Measurements from ENCODE around the gene RASA1. TPM values are rescaled to one million over a fixed set of nuclear protein-coding genes. Genes with fewer than 3 reads are reported as not detected.

RASA1 gene
- total RNA-seq, 3 donors from 2014 or later = 31.8 to 54.2 (median 41.1) TPM

- Histone ChIP-seq H3K4me3 (no peak overlapping the region), H3K4me1 (no peaks in the 10 kb centered on the region), H3K27ac (no peak overlapping the region), H3K9me3 (no peaks in the 10 kb centered on the region), H3K27me3 (no peaks in the 10 kb centered on the region), H3K36me3 (no peaks in the 10 kb centered on the region)
- TF ChIP-seq POLR2AphosphoS5 (IDR thresholded peaks at IDR 0.05) (no peak), CTCF (IDR thresholded peaks at IDR 0.05) (no peak), POLR2A (IDR thresholded peaks at IDR 0.05) (no peak)
- intact Hi-C loops (cut with DNase I; ENCODE audit: low total_unique reads) = no loop called here
- no peak for DNase-seq (ENCODE audit: low spot score in 2 of 2)
Measured at GRCh38 chr5:87311405-87312279, 44.0 kb downstream of the RASA1 start.

- Histone ChIP-seq H3K27ac (no peak overlapping the region), H3K4me1 (no peaks in the 10 kb centered on the region), H3K4me3 (no peak overlapping the region), H3K9me3 (no peaks in the 10 kb centered on the region), H3K27me3 (no peaks in the 10 kb centered on the region), H3K36me3 (no peaks in the 10 kb centered on the region)
- TF ChIP-seq POLR2A (IDR thresholded peaks at IDR 0.05) (no peak), POLR2AphosphoS5 (IDR thresholded peaks at IDR 0.05) (no peak), CTCF (IDR thresholded peaks at IDR 0.05) (no peak)
- intact Hi-C loops (cut with DNase I; ENCODE audit: low total_unique reads) = no loop called here
- DNase-seq (ENCODE audit: low spot score in 2 of 2) = no peak
Measured at GRCh38 chr5:87313216-87313615, 45.5 kb downstream of the RASA1 start.

- Histone ChIP-seq H3K36me3 (no peaks in the 10 kb centered on the region), H3K27me3 (no peaks in the 10 kb centered on the region), H3K9me3 (no peaks in the 10 kb centered on the region), H3K27ac (no peak overlapping the region), H3K4me1 (no peaks in the 10 kb centered on the region), H3K4me3 (no peak overlapping the region)
- no peak for DNase-seq (ENCODE audit: low spot score in 2 of 2)
- intact Hi-C loops (cut with DNase I; ENCODE audit: low total_unique reads) = no loop called here
- no peak for TF ChIP-seq POLR2A (IDR thresholded peaks at IDR 0.05)
Measured at GRCh38 chr5:87319469-87319868, 51.8 kb downstream of the RASA1 start.

GRCh38 chr5:87321605-87322004, 53.9 kb downstream of the RASA1 start:
- no peak overlapping the region for H3K4me3 ChIP-seq
- H3K4me1 ChIP-seq = no peaks in the 10 kb centered on the region
- H3K27ac ChIP-seq = no peak overlapping the region
- no peaks in the 10 kb centered on the region for H3K27me3 ChIP-seq
- H3K9me3 ChIP-seq = no peaks in the 10 kb centered on the region
- intact Hi-C loops (cut with DNase I; ENCODE audit: low total_unique reads) = no loop called here
- no peak for DNase-seq (ENCODE audit: low spot score in 2 of 2)
- no peak for TF ChIP-seq CTCF (IDR thresholded peaks at IDR 0.05)
- TF ChIP-seq POLR2A (IDR thresholded peaks at IDR 0.05) = no peak
- H3K36me3 ChIP-seq = no peaks in the 10 kb centered on the region

- Histone ChIP-seq H3K9me3 (no peaks in the 10 kb centered on the region), H3K27ac (no peak overlapping the region), H3K36me3 (no peaks in the 10 kb centered on the region), H3K27me3 (no peaks in the 10 kb centered on the region), H3K4me3 (no peak overlapping the region), H3K4me1 (no peaks in the 10 kb centered on the region)
- intact Hi-C loops (cut with DNase I; ENCODE audit: low total_unique reads) = no loop called here
- DNase-seq (ENCODE audit: low spot score in 2 of 2) = no peak
- TF ChIP-seq CTCF (IDR thresholded peaks at IDR 0.05) (no peak), POLR2A (IDR thresholded peaks at IDR 0.05) (no peak), POLR2AphosphoS5 (IDR thresholded peaks at IDR 0.05) (no peak)
Measured at GRCh38 chr5:87322381-87322780, 54.7 kb downstream of the RASA1 start.
